ENCODE results near the gene RAD51B. TPM values are rescaled to one million over a fixed set of nuclear protein-coding genes. Genes with fewer than 3 reads are reported as not detected.
"Not testable (repeated sequence)": the region's sequence is repeated elsewhere in the genome, so short reads cannot be mapped to it uniquely, and the experiment has no call there.

Gene RAD51B
- total RNA-seq, 1 donor from 2014 or later, result 17.0 TPM

DNA sequence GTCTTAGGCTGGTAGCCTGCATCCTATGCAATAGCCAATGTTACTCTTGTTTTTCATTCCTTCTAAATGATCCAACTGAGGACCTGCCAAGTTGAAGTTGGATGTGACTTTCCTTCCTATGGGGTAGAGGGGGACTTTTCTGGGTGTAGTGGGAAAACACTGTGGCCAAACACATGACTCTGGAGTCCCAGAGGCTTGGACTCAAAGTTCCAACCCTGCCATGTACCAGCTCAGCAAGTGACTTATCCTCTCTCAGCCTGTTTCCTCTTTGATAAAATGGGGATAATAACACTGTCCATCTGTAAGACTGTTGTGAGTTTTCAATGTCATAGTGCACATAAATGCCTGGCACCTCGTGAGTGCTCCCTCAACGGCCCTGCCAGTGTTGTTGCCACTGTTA lies 876.3 kb downstream of the RAD51B start:
- no peak for DNase-seq (ENCODE audit: low read depth)

DNA sequence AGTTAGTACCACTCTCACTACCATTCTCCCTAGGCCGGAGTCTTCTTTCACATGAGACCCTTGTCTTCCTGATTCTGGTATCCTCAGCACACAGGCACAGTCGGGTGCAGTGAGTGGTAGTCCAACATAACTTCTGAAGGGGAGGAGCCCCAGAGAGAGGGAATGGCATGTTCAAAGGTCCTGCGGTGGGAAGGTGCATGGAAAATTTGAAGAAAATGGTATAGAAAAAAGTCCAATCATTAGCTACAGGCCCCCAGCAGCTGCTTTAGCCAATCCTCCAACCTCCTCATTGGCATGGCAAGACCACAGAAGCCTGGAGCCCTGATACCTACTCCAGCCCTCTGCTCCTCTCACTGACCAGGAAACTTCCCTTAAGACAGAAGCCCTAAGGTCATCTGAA lies 876.7 kb downstream of the RAD51B start:
- no peak for DNase-seq (ENCODE audit: low read depth)

DNA sequence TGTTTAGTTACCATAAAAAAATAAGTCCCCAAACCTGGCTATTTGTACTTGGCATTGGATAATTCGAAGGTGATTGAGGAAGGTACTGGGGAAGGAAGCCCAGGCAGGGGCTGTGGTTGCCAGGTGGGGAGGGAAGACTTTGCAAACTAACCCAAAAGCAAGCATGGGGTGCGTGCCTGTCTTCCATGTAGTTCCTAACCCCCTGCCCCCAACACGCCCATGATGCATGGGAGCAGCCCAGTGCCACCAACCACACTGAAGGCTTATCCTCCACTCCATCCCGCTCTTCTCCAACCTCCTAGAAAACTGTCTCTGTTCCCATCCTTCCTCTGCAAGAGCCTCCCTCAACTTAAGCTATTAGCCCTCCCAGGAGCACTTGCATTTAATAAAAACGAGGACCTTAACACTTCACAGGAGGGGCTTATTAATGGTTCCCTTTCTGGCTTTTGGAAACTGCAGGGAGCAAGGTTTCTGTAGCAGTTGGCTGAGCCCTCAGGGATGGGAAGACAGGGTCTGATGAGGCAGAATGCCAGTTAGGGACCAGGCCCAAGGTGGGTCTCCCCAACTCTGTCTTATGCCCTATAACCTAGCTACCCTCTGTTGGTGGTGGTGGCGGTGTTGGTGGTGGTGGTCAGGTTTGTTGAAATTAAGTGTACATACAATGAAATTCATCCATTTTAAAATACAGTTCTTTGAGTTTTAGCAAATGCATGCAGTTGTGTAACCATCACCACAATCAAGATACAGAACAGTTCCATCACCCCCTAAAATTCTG lies 877.3 kb downstream of the RAD51B start:
- no peak for DNase-seq (ENCODE audit: low read depth)

DNA sequence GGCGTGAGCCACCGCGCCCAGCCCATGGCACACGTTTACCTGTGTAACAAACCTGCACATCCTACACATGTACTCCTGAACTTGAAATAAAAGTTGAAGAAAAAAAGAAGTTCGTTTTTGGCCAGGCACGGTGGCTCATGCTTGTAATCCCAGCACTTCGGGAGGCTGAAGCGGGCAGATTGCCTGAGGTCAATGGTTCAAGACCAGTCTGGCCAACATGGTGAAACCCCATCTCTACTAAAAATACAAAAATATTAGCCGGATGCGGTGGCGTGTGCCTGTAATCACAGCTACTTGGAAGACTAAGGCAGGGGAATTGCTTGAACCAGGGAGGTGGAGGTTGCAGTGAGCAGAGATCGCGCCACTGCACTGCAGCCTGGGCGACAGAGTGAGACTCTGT lies 879.2 kb downstream of the RAD51B start:
- DNase-seq (ENCODE audit: low read depth), result not testable (repeated sequence)

DNA sequence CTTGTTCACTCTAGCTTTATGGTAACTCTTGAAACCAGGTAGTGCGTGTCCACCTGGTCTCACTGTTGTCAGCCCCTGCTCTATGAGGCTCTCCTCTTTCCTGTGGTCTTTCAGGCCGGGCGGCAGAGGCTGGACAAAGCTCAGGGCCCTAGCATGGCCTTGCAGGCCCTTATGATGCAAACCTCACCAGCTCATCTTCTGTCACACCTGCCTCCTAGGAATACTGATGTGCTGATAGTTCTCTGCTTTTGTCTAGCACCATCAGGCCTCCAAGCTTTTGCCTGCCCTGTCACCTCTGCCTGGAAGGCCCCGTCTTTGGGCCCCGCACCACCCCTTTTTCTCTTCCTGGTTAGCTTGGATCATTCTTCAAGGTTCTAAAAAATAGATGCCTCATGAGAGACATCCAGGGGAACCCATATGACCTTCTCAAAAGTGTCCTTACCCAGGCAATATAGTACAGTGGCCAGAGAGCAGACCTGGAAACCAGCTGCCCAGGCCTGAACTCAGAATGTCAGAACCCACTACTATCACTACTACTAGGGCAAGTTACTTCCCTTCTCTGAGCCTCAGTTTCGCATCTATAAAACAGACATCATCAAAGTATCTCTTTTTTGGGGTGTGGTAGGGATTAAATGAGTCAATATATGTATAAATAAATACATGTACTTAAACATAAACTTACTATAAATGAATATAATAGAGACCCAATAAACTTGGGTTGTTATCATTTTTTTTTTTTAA lies 881.6 kb downstream of the RAD51B start:
- no peak for DNase-seq (ENCODE audit: low read depth)

DNA sequence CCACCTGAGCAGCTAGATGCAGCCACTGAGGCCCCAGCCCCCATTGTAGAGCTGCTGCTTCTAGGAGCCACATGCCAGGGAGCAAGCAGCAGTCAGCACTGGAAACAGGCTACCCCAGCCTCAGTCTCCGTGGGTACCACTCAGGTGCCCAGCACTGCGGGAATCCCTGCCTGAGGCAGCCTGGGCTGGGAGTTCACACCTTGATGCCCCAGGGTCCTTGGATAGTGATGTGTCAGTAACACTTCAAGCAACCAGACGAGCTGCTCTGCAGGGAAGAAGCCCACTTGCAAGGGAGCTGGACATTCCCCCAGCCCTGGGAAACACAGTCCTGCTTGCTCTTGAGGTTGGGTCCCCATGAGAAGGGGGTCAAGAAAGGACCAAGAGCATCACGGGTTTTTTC lies 882.6 kb downstream of the RAD51B start:
- DNase-seq (ENCODE audit: low read depth), result no peak

DNA sequence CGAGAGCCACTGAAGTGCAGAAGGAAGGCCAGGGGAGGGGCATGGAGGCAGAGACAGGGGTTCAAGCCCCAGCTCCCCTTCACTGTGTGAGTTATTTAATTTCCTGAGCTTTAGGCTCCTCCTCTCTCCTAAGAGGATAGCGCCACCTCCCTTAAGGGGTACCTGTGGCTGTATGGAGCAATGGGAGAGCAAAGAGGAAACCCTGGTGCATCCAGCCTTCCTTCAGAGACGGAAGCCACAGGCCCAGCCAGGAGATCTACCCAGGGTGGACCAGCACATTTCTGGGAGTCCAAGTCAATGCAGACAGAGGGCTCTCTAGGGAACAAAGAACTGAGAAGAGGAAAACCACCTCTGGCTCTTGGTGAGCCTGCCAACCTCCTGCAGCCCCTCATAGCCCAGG lies 883.0 kb downstream of the RAD51B start:
- DNase-seq (ENCODE audit: low read depth), result no peak

DNA sequence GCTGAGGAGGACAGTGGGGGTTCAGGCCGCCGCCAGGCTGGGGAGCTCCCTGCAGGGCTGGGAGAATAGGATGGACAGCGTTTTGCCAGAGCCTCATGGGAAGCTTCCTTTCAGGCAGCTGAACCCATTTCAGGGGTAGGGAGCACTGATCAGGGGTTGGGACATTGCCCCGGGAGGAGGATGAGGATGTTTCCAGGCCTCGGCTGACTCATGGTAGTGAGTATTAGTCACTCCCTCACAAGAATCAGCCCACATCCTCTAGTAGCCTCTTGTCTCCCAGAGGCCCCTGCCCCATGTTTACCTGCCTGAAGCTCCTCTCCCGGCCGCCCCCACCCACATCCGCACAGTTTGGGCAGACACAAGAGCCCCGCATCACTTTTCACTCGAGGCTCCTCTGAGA lies 883.5 kb downstream of the RAD51B start:
- peak; percentile 82 for DNase-seq (ENCODE audit: low read depth)

DNA sequence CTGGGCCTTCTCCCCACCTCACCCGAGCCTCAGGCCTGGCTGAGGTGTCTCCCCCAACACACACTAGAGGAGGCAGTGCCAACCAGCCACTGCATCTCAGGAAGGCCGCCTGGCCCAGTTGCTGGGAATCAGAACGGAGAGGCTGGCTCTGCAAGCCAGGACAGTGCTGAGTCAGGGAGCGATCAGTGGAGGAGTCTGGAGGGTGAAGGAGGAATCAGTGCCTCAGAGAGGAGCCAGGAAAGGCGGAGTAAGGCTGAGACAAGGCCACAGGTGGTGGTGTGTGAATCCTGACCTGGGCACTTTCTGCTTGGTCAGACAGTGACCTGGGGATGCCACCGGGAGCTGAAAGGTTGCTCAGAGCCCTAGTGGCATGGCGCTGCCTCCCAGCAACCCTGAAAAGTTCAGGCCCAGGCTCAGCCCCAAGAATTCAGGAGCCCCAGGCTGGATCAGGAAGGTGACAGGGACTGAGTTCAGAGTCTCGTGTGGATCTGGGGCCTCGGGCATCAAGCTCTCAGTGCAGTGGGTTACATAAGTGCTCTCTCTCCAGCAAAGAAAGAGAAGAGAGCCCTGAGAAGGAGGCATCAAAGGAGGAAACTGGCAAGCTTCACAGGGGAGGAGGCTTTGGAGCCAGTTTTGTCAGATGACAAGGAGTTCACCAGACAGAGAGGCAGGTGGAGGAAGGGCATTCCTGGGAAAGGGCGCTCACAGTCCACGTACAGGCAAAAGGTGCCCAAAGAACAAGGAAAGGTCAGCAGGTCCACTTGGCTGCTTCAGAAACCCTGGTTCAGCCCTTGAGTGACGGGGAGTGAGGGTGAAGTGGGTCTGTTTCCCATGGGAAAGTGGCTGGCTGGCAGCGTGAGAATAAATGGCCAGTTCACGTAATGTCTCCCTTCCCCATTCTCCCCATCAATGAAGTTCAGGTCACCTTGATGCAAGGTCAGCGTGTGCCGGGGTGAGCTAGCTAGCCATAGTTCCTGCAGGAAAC lies 885.4 kb downstream of the RAD51B start:
- peak; percentile 57 for DNase-seq (ENCODE audit: low read depth)

DNA sequence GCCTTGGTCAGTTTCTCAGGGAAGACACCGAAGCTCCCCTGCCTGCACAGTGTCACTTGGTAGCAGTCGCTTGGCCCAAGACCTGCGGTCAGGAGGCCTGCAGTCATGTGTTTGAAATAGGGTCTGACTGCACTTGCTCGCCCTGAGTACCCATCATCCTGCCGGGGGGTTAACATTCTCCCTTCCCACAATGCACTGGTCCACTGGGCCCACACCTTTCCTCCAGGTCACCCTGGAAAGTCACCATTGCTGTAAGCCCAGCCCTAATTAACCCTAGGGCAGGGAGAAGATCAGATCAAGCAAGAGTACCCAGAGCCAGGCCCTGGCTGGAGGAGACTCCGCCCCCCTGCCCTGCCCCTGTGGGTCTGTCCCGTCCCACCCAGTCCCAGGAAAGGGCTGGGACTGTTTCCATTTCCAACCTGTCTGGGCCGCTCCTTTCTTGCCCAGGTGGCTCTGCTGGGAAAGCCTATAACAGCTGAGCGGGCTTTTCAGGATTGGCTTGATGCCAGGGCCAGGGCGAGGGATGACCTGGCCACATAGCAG lies 886.2 kb downstream of the RAD51B start:
- DNase-seq (ENCODE audit: low read depth), result no peak

DNA sequence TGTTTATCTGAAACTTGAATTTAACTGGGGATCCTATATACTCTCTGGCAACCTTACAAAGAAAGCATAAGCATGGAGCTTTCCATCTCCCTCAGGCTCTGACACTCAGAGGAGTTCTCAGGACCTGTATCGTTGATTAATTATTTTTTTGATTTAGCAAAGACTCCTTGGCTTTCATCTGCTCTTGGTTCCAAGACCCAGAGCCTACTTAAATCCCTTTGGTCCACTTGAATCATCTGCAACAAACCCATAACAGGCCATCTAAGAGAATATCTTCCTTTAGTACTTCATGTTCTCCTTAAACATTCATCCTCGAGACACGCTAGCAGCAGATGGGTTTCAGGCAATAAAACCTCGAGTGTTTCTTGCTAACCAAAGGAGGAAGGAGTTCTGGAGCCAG lies 887.9 kb downstream of the RAD51B start:
- DNase-seq (ENCODE audit: low read depth), result no peak

DNA sequence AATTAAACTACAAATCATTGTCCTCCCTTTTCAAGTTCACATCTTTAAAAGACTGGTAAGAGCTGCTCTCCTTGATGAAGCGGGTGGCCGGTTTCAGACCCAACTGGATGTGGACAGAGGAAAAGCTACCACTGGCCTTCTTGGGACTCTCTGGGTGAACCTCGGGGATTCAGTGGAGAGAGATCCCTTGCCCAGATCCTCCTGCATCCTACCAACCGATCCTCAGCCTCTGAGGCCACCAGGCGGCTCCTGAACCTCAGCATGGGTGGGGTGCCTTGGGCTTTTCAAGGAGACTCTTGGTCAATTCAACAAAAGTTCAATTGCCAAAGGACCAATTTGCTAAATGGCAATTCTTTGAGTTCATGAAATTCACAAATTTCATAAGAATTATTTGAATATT lies 888.8 kb downstream of the RAD51B start:
- no peak for DNase-seq (ENCODE audit: low read depth)

DNA sequence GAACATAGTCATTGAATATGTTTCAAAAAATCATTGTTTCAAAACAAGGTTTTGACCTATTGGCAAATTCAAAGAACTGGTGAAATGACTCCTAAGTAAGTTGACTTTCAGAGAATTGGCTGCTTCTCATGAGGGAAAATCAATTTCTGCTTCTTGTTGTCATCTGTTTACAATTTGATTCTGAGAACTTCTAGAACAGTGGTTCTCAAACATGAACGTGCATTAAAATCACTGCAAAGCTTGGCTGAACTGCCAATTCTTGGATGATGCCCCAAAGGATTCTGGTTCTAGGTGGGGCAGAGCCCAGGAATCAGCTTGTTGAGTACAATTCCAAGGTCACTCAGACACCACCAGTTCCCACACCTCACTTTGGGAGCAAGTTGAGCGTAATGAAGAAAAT lies 889.4 kb downstream of the RAD51B start:
- DNase-seq (ENCODE audit: low read depth), result no peak

DNA sequence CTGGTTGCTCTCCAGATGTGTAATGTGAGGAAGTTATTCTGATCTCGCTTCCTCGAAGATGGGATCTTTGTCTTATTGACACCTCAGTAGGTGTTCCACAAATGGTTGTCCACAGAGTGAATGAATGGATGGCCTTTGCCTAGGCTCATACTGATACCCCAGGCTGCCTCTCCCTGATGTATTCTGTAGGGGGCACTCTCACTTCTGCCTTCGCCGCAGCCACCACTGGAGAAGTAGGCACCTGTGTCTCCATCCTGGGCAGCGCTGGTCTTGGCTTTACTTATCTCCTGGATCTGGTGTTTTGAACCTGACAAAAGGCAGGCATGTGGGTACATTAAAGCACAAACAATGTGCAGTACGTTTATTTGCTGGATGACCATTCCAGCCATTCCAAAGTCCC lies 891.2 kb downstream of the RAD51B start:
- no peak for DNase-seq (ENCODE audit: low read depth)

DNA sequence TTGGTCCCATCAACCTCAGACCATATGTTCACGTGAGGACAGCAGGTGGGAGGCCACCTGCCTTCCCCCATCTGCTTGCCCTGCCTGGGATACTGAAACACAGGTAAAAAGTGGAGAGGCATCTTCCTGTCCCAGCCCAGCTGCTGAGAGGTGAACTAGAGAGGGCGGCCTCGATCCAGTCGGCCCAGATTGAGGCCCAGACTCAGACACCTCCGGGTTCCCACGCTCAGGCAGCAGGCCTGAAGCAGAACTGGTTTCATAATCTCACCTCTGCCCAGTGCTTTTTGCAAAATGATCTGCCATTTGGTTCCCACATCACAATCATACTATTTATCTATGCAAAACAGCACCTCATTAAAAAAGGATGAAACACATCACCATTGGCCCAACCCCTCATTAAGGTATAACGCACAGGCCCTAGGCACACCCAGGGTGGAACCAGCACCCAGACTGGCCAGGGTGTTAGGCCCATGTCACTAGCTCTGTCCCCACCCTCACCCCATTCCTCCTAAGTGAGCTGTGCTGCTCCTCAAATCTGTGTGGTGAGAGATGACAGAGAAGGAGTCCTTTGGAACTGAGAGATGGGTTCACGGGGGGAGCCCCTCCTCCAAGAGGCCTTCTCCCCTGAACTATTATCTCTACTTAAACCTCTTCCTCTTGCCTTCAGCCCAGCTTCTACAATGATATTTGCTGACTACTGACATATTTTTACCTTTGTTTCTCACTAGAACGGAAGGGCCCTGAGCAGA lies 892.2 kb downstream of the RAD51B start:
- DNase-seq (ENCODE audit: low read depth), result no peak

DNA sequence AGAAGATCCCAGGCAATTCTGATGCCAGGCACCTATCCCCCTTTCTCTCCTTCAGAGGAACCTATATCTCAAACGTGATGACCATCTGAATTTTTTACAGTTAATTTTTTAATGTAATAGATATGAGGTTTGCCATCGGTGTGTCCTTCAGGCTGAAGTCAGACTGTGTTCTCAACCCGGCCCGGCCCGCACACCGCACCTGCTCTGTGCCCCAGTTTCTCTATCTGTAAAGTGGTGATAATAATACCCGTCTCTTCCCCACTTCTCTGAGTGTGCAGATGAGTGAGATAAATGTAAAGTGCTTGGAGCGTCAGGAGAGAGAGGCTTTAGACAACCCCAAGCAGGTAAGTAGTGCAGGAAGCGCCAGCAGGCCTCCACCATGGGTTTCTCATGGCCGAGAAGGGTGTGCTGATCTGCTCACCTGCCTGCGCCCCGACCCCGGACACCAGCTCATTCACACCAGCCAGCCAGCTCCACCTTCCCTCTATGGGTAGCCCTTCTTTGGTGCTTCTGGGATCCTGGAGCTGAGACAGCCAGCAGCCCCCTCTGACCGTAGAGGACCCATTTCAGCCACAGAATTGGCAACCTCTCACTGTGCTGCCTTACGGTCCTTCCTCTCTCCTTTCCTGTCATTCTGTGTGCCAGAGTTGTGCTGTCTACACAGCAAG lies 893.3 kb downstream of the RAD51B start:
- no peak for DNase-seq (ENCODE audit: low read depth)

DNA sequence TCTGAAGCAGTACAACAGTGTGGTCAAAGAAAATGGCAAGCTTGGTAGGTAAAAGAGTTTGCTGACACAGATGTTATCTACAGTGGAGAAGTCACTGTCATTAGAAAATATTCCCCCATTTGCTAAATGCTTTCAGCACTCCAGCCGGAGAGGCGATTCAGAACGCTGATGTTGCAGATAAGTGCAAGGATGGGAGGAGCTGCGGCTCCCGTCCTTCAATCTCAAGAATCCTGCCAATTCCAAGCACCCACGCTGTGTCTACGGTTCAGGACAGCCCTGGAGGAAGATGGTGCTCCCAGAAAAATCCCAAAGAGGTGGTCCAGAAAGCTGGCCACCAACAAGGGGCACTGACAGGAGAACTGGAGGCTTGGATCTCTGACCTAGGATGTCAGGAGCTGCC lies 894.2 kb downstream of the RAD51B start:
- DNase-seq (ENCODE audit: low read depth), result no peak

DNA sequence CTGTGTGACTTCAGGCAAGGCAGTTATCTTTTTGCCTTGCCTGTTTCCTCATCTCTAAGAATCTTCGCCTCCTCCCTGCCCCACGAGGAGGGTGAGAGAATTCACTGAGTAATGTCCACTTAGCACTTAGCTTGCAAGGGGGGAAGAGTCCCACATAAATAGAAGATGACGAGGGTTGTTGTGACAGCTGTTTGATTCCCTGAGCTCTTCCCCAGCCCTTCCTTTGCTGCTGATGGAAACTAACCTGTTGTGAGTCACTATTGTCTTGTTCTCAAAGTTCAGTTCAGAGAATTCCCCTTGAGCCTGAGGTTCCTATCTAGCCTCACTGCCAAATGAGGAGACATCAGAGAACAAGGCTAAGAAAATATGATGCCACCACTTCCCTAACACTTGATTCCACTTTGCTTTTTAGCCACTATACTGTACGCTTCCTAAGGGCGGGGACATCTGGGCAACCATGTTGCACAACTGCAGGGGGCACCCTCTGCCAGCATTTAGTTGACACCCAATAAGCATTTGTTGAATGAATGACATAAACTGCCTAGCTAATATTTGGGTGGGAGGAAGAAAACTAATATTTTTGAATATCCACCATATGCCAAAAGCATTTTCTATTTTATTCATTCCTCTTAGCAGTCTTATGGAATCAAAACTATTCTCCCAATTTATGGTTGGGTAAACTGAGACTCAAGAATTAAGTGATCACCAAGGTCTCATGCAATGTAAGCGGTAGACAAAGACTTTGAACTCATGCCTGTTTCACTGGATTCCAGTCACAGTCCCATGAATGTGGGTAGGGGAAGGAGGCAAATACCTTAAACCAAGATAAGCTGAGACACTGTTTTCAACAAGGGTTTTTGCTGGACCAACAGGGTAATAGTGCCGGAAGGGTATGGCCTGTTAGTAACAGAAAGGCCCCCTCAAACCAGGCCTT lies 895.7 kb downstream of the RAD51B start:
- DNase-seq (ENCODE audit: low read depth), result peak; percentile 55

DNA sequence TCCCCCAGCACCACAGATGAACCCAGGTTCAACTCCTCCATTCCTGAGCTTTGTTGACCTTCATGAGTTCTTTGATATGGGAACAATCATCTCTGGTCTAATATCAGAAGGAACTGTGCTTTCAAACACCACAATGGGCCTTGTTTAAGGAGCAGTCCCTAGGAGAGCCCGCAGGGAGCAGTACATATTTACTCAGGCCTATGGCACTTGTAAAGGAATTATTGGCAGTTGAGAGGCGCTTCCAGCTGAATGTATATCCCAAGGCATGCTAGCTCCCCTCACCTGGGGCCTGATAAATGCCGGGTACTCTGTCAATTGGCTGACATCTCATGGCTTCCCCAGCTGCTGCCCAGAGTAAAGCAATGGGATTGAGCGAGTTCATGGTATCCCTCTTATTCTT lies 897.1 kb downstream of the RAD51B start:
- no peak for DNase-seq (ENCODE audit: low read depth)
